GM18868 (cell line): ENCODE data around the gene HSF5.
"Not testable (repeated sequence)": the region's sequence is repeated elsewhere in the genome, so short reads cannot be mapped to it uniquely, and the experiment has no call there.

Source experiments
- ATAC-seq: cut with Tn5 transposase; IDR thresholded peaks from one replicate; pipeline ENCODE4 v1.9.1; 2021; ENCODE audit warnings: mild to moderate bottlenecking, moderate library complexity; ENCODE audit not compliant: unreplicated experiment

HSF5 gene

DNA sequence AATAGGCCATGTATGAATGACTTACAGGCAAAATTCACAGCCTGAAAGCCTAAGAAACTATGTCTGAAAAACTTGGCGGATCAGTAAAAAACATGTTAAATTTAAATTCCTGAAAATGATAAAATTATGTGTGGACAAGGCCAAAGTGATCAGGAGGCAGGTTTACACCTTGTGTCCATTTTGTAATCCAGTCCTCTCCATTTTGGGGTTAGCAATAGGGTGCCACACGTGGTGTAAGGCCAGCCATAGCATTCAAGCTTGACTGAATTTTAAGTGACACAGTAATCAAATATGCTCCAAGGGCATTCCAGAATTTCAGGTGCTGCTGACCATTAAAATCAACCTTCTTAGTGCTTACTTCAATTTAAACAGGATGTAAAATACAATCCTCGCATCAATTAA, 73.6 kb downstream of the HSF5 start:
- ATAC-seq: no peak

DNA sequence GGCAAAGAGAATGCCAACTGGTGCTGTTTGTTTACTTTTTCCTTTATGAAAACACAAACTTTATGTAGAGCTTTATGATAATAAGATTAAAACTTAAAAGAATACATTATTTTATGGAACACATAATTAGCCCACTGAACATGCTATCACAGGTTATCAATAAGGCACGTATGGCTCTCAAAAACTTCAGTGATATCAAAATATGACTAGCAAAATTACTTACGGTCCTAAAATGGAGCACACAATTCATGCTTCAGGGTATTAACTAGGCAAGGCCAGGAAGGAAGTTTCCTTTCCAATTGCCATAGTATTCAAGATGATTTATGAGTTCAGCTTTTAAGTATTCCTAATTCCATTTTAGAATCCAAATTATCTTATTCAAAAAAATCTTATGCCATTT, 74.5 kb downstream of the HSF5 start:
- no peak for ATAC-seq

GRCh38 chr17:58412961-58413586, 75.1 kb downstream of the HSF5 start:
- ATAC-seq: no peak

GRCh38 chr17:58412064-58412703, 76.0 kb downstream of the HSF5 start:
- ATAC-seq: no peak

DNA sequence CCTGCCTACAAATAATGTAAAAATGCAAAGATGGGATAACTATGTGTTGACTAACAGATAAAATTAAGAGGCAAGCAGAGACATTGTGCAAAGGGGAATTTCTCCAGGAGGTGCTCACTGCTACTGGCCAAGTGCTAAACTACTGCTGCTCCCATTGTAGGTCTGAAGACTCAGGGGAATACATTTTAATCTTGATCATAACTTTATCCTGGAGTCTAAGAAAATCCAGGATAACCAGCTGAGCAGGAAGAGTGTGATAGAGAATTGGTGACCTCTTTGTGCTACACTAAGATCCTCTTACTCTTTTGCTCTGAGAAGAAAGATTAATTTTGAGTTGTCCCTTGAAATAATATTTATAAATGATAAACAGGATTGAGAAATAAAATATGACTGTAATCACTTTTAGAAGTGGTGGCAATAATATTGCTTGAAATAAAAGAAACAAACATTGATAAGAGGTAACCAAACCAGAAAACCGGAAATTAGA, 76.8 kb downstream of the HSF5 start:
- ATAC-seq: no peak

DNA sequence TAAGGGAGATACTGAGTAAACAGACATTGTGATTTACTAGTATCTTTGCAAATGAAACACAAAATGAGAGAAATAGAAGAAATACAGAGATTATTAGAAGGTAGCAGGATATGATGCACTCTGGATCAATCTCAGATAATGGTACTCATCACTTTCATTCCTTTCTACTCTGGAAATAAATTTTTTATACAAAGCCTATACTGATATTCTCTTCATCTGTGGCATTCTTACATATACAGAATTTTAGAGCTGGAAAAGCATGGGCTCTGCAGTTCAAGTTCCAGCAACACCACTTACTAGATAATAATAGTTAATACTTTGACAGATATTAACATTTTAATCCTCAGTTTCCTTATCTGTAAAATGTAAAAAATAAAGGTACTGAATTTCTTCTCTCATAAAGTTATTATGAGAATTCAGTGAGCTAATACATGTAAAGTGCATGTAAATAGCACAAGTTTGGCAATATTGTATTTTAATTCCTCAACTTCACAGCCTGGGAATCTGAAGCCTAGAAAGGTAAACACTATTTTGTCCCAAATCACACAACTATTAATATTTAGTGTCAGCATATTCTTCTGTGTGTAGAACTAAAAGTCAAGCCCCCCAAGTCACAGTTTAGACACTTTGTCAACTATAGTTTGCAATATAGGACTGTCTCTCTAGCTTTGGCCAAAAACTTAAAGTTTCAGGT, 77.3 kb downstream of the HSF5 start:
- no peak for ATAC-seq

DNA sequence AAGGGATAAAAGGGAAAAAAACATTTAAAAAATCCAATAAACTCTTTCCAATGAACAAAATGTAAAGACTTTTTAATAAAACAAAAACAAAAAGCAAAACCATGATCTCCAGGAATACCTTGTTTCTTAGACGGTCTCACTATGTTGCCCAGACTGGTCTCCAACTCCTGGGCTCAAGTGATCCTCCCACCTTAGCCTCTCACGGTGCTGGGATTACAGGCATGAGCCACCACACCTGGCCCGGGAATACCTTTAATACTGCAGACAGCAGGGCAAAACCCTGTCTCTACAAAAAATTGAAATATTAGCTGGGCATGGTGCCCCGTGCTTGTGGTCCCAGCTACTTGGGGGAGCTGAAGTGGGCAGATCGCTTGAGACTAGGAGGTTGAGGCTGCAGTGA, 78.8 kb downstream of the HSF5 start:
- no peak for ATAC-seq

- no peak for ATAC-seq
Measured at GRCh38 chr17:58403311-58403710, 84.9 kb downstream of the HSF5 start.

GRCh38 chr17:58402679-58403078, 85.5 kb downstream of the HSF5 start:
- no peak for ATAC-seq

- ATAC-seq: no peak
Measured at GRCh38 chr17:58402047-58402446, 86.2 kb downstream of the HSF5 start.

- ATAC-seq: no peak
Measured at GRCh38 chr17:58401287-58401686, 86.9 kb downstream of the HSF5 start.

DNA sequence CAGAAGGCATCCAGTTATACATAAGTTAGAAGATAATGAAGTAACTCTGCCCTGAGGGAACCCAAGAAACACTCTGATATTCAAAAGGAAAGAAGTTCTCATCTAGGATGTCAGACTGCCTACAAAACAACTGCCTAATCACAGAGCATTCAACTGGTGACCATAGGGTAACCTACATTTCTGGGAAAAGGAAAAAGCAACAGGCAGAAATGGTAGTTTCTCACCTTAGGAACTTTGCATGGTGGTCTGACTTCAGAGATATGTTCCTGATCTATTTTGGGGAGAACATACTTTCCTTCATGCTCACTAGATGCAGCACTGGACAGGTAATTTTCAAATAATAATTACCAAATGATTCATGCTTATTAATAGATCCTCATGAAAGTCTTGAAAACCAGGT, 87.4 kb downstream of the HSF5 start:
- ATAC-seq: no peak

DNA sequence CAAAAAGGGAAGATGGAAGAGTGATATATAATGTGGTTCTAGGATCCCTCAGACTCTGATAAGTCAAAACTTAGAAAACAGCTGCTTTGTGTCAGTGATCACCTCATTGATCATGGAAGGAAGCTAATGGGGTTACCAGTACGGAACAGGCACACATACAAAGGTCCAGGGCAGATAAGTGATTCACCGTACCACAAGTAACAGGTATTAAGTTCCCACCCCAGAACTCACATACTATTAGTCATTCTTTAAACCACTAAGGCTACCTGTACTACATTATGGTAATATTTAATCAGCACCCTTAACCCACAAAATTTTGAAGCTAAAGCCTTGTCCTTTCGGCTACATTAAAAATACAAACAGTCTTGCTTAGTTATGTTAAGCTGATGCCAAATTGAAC, 88.2 kb downstream of the HSF5 start:
- ATAC-seq: no peak

- no peak for ATAC-seq
Measured at GRCh38 chr17:58398574-58399266, 89.5 kb downstream of the HSF5 start.

DNA sequence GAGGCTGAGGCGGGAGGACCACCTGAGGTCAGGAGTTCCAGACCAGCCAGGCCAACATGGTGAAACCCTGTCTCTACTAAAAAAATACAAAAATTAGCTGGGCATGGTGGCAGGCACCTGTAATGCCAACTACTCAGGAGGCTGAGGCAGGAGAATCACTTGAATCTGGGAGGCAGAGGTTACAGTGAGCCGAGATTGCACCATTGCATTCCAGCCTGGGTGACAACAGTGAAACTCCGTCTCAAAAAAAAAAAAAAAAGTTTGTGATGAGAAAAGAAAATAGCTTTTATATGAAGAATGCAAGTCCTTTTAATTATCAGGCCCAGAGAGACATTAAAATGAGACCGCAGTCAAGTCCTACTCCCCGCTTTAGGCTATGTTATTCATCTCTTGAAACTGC, 90.8 kb downstream of the HSF5 start:
- not testable (repeated sequence) for ATAC-seq

DNA sequence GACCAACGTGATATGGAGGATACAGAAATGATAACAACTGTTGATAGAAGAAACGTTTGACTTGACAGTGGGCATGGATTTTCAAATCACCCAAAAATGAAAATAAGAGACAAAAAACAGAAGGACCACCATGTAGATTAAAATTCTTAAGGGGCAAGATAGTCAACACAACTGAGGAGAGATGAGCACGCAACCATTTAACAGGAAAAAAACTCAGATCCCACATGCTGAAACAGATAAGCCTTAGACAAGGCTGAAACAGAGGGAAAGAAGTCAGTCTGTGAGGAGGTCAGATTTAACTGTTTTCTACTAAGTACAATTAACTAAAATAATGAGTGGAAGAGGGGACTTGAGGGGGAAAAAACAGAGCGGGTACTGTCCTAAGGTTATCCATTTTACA, 92.0 kb downstream of the HSF5 start:
- no peak for ATAC-seq

GRCh38 chr17:58394534-58395223, 93.5 kb downstream of the HSF5 start:
- ATAC-seq: no peak

DNA sequence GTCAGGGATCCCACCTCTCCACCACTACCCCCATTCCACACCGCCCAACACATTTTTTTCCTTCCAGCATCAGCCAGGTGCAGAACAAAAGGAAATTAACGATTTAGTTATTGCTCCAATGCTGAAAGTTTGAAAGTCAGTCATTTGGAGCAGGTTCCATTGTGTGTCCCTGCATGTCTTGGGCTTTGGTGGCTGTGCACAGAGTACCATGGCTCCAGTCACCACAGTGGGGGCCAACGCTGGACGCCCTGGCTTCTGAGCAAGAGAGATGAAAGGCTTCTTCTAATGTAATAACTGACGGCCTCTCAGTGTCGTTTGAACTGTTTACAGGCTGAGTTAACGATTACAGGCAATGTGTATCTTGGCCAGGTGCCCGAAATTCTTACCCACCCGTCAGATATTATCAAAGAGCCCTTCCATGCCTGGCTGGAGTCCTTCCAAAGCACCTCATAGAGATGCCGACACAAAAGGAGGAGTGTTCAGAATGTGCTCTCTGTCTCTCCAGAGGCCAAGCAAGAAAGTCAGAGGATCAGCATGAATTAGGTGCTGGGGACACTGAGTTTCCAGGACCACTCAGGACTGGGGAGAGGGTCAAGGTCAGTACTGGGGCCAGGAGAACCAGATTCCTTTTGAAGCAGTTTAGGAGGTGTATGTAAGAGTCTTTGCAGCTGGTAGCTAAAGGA, 96.8 kb downstream of the HSF5 start:
- no peak for ATAC-seq

DNA sequence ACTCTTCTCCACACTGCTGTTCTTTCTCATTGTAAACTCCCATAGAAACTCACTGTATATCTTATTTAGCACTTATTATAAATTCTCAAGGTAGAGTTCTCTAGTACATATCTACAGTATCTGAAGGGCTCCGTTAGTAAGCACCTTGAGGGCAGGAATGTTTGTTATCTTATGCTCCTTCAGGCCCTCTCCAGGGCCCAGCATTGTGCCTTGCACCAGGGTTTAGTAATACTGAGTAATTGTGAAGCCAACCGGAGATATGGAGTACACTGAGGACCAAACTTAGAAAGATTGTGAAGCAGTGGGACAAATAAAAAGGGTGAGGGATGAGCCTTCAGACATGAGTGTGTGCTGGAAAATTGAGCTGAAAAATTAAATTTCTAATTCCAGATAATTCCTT, 97.3 kb downstream of the HSF5 start:
- ATAC-seq: no peak
